GM13976 (cell line): ENCODE measurements around the gene PDGFD.

Source experiments
- DNase-seq: peaks from one replicate; pipeline ENCODE4 v3.0.0; 2012; ENCODE audit warnings: low spot score
- CTCF ChIP-seq: IDR thresholded peaks from 2 replicates; pipeline ENCODE4 v1.5.1; 2012; ENCODE audit warnings: borderline replicate concordance, mild to moderate bottlenecking; ENCODE audit not compliant: insufficient read depth; ENCODE audit errors: extremely low read depth, missing control alignments, control extremely low read depth
- in situ Hi-C: fragments of 300-500 bp; cut with MboI; formaldehyde crosslinking; loops from one replicate; pipeline ENCODE4 v1.12.0; 2022; ENCODE audit warnings: low sequenced_read_pairs, mixed read lengths, inconsistent platforms; ENCODE audit not compliant: unreplicated experiment

The PDGFD gene

GRCh38 chr11:104009744-104010143 lies 154.2 kb downstream of the PDGFD start:
- in situ Hi-C loops: no loop called here
- no peak for DNase-seq
- TF ChIP-seq CTCF: no peak

GRCh38 chr11:104005234-104005855 lies 158.6 kb downstream of the PDGFD start:
- in situ Hi-C loops: no loop called here
- DNase-seq: no peak
- TF ChIP-seq CTCF: no peak

- in situ Hi-C loops: no loop called here
- TF ChIP-seq CTCF: no peak
- no peak for DNase-seq
These were observed 160.5 kb downstream of the PDGFD start for GRCh38 chr11:104003491-104003890.

- in situ Hi-C loops: no loop called here
- TF ChIP-seq CTCF: no peak
- DNase-seq: no peak
These were observed 162.3 kb downstream of the PDGFD start for GRCh38 chr11:104001561-104002056.

- no peak for TF ChIP-seq CTCF
- in situ Hi-C loops: no loop called here
- DNase-seq: no peak
These were observed 163.1 kb downstream of the PDGFD start for GRCh38 chr11:104000798-104001197.

- no peak for DNase-seq
- in situ Hi-C loops: no loop called here
- no peak for TF ChIP-seq CTCF
These were observed 165.0 kb downstream of the PDGFD start for GRCh38 chr11:103998826-103999508.
